WERI-Rb-1 (cell line): ENCODE data around the gene CHKA.
A peak's percentile ranks its signal among the peaks of the same experiment; 100 is the strongest.

ENCODE experiments used
- DNase-seq: peaks from one replicate; pipeline ENCODE4 v3.0.0-alpha.2; 2020
- H3K27ac ChIP-seq: fragments of 250-450 bp; sonication (Bioruptor Pico); 2 replicates; pipeline ENCODE4 v1.5.1; 2020; ENCODE audit warnings: mild to moderate bottlenecking, moderate library complexity
- H3K27me3 ChIP-seq: fragments of 250-450 bp; sonication (Bioruptor Pico); 2 replicates; pipeline ENCODE4 v1.5.1; 2021; ENCODE audit warnings: mild to moderate bottlenecking, low read depth, moderate library complexity; ENCODE audit not compliant: insufficient read depth, severe bottlenecking
- H3K36me3 ChIP-seq: fragments of 250-450 bp; sonication (Bioruptor Pico); 2 replicates; pipeline ENCODE4 v1.5.1; 2020; ENCODE audit warnings: mild to moderate bottlenecking, moderate library complexity
- H3K4me3 ChIP-seq: 2 replicates; pipeline ENCODE4 v1.5.1; 2011; ENCODE audit warnings: low read depth, mild to moderate bottlenecking, control low read depth, low read length
- H3K9me3 ChIP-seq: fragments of 250-450 bp; sonication (Bioruptor Pico); 2 replicates; pipeline ENCODE4 v1.5.1; 2021; ENCODE audit warnings: mild to moderate bottlenecking, moderate library complexity; ENCODE audit not compliant: severe bottlenecking
- TF ChIP-seq, protein P1 (sequence below): IDR thresholded peaks from 2 replicates; pipeline ENCODE4 v1.5.1; 2011; ENCODE audit warnings: low read depth, mild to moderate bottlenecking, control low read depth, inconsistent platforms, low read length

The CHKA gene

DNA sequence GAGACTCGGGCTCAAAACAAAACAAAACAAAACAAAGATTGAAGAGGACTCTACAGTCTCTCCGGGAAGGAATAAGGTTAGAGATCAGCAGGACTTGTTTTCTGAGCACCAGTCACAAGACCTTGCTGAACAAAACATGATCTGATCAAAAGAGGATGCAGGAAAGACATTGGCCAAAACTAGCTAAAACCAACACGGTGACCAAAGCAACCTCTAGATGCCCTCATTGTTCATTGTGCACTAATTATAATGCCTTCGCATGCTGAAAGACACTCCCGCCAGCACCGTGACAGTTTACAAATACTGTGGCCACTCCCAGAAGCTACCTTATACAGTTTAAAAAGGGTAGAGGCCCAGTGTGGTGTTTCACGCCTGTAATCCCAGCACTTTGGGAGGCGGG, 15.7 kb upstream of the CHKA start:
- H3K4me3 ChIP-seq: no peak overlapping the region
- TF ChIP-seq, protein P1, sequence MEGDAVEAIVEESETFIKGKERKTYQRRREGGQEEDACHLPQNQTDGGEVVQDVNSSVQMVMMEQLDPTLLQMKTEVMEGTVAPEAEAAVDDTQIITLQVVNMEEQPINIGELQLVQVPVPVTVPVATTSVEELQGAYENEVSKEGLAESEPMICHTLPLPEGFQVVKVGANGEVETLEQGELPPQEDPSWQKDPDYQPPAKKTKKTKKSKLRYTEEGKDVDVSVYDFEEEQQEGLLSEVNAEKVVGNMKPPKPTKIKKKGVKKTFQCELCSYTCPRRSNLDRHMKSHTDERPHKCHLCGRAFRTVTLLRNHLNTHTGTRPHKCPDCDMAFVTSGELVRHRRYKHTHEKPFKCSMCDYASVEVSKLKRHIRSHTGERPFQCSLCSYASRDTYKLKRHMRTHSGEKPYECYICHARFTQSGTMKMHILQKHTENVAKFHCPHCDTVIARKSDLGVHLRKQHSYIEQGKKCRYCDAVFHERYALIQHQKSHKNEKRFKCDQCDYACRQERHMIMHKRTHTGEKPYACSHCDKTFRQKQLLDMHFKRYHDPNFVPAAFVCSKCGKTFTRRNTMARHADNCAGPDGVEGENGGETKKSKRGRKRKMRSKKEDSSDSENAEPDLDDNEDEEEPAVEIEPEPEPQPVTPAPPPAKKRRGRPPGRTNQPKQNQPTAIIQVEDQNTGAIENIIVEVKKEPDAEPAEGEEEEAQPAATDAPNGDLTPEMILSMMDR: no peak
- no peaks in the 10 kb centered on the region for H3K36me3 ChIP-seq
- peaks cover 10% of the 10 kb centered on the region for H3K9me3 ChIP-seq
- no peak for DNase-seq
- H3K27ac ChIP-seq: no peak overlapping the region
- no peaks in the 10 kb centered on the region for H3K27me3 ChIP-seq

DNA sequence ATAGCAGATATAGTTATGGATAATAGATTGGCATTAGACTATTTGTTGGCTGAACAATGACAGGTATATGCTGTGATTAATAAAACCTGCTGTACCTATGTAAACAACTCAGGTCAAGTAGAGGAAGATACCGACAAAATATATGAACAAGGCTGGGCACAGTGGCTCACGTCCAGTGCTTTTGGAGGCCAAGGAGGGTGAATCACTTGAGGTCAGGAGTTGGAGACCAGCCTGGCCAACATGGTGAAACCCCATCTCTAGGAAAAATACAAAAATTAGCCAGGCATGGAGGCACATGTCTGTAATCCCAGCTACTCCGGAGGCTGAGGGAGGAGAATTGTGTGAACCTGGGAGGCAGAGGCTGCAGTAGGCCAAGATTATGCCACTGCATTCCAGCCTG, 14.0 kb upstream of the CHKA start:
- peaks cover 13% of the 10 kb centered on the region for H3K9me3 ChIP-seq
- DNase-seq: no peak
- no peak overlapping the region for H3K27ac ChIP-seq
- TF ChIP-seq, protein P1: no peak
- no peaks in the 10 kb centered on the region for H3K27me3 ChIP-seq
- no peak overlapping the region for H3K4me3 ChIP-seq
- no peaks in the 10 kb centered on the region for H3K36me3 ChIP-seq

DNA sequence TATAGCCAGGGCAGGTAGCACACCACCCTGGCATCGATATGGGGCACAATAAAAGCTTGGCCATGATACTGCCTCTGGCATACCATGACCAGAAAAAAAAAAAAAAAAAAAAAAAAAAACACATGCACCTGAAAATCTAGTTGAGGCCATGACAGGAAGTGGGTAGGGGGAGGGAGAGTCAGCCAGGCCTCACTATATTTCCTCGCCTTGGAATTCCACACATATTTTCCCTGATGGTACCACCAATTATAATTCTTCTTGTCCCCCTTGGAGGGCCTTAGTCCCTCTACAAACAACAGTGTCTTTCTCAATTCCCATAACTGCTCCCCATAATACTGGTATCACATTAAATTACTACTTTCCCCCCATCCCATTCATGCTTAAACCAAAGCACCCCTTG, 12.6 kb upstream of the CHKA start:
- H3K9me3 ChIP-seq: peaks cover 16% of the 10 kb centered on the region
- H3K4me3 ChIP-seq: no peak overlapping the region
- no peak for DNase-seq
- no peaks in the 10 kb centered on the region for H3K36me3 ChIP-seq
- H3K27ac ChIP-seq: no peak overlapping the region
- TF ChIP-seq, protein P1: no peak
- no peaks in the 10 kb centered on the region for H3K27me3 ChIP-seq

DNA sequence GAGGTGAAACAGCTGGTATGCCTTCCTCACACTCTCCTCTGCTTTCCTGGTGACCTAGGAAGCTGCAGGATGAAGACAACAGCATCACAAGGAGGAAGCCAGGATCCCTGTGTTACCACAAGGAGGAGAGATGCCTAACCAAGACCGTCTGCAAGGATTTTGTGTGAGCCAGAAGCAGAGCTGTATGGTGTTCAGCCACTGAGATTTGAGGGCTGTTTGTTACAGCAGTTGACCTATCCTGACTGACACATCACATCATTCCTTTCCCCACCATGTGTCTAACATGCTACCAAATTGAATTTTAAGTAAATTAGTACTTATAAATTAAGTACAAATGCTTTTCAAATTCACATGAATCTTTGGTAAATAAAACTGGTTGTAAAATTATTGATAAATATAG, 8.9 kb upstream of the CHKA start:
- Histone ChIP-seq H3K27ac (no peak overlapping the region), H3K9me3 (peaks cover 16% of the 10 kb centered on the region), H3K4me3 (no peak overlapping the region), H3K36me3 (no peaks in the 10 kb centered on the region), H3K27me3 (no peaks in the 10 kb centered on the region)
- DNase-seq: no peak
- TF ChIP-seq, protein P1: no peak

DNA sequence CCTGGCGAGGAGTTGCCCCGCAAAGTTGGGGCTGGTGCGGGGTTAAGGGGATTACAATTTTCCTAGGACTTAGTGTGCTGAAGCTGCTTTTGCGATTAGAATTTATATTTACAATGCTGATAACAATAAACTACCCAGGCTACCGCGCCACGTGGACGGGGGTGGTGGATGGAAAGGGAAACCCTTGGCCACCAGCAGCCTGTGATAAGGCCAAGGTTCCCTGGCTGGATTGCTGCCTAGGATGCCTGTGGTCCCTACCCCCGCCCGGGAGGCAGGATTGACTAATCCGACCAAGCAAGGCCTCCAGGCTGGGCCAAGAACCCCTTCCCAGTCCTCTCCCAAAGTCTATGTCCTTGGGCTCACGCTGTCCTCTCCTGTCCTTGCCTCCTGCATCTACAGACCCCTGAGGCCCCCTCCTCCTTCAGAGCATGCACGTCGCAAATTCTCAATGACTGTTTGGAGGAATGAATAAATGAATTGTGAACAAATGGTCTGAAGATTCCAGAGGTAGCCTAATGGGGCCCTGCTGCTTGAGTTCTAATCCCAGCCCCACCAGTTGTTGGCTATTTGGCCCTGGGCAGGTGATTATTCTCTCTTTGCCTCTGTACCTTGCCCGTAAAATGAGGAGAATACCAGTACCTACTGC, 7.6 kb upstream of the CHKA start:
- peak; percentile 62 for DNase-seq
- Histone ChIP-seq H3K27ac (peak overlapping the region; percentile 5; the same call in 1 of the 2 replicates), H3K4me3 (peak overlapping the region; percentile 58), H3K9me3 (peaks cover 12% of the 10 kb centered on the region), H3K27me3 (no peaks in the 10 kb centered on the region), H3K36me3 (no peaks in the 10 kb centered on the region)
- TF ChIP-seq, protein P1: no peak
